HG03442 (cell line): ENCODE results near the gene FAR2.
A peak's percentile ranks its signal among the peaks of the same experiment; 100 is the strongest.
"Not testable (repeated sequence)": the region's sequence is repeated elsewhere in the genome, so short reads cannot be mapped to it uniquely, and the experiment has no call there.

ENCODE experiments used
- ATAC-seq: cut with Tn5 transposase; IDR thresholded peaks from one replicate; pipeline ENCODE4 v1.9.1; 2021; ENCODE audit warnings: mild to moderate bottlenecking, moderate library complexity; ENCODE audit not compliant: unreplicated experiment

Gene FAR2

DNA sequence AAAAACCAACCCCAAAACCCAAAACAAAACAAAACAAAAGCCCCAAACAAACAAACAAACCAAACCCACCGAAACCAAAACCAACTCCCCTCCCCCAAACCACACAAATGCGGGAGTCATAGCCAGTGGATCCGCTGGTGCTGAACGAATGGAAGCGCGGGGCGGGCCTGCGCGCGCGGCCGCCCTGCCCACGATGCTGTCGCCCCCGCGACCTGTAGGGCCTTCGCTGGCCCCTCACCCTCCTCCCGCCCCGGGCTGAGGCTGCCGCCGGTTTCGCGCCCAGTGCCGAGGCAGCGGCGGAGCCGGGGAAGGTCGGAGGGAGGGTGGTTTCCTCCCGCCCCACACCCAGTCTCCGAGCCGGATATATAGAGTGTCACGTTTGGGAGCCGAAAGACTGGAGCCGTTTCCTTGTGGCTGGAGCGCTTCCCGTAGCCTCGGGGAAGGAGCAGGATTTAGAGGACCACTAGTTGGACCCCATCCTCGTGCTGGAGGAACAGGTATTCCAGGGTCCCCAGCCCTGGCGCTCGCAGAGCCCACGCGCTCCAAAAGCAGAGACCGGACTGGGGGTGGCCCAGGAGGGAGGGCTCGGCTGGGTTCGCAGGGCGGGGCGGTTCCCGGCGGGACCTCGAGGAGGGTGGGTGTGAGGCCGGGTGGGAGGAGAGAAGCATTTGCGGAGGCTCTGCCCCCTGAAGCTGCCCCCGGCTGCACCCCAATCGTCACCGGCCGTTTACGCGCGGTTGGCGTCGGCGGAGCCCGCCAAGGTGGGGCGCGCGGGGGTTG, at the start of gene FAR2:
Gene FAR2 (plus strand): TSS at position 368 of the 780 bp plus-strand sequence. CDS start 121,172 bp downstream, outside the sequence.
- ATAC-seq, result peak; percentile 41

DNA sequence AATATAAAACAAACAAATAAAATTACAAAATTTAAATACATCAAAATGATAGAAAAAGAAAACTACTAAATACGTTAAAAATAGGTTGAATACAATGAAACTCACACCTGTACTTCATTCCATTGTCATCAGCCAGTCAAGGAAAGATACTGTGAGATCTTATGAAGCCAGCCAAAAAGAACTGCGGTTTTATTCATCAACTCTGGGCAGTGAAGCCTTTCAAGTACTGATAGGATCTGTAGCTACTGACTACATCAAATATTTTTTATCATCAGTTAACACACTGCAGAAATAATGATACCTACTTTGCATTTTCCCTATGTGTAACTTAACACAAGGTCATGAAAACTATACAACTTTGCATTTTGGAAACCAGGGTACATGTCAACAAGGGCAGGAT, 46.3 kb upstream of the FAR2 start:
- ATAC-seq, result no peak

DNA sequence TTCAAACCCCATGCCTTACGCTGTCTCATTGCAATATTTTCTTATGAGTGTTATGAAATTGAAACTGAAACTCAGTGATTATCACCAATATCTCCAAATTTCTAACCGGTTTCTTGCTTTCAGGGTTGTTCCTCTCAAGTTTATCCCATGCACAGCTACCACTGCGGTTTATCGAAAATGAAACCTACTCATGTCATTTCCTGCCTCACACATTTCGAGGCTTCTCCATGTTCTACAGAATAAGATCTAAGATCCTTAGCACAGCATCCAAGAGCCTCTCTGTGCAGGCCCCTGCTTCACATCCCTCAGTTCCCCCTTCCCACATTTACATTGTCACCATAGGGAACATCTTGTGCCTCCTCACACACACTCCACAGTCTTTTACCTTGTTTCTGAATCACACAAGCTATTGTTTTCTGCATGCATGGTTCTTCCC, 45.5 kb upstream of the FAR2 start:
- peak; percentile 98 for ATAC-seq

DNA sequence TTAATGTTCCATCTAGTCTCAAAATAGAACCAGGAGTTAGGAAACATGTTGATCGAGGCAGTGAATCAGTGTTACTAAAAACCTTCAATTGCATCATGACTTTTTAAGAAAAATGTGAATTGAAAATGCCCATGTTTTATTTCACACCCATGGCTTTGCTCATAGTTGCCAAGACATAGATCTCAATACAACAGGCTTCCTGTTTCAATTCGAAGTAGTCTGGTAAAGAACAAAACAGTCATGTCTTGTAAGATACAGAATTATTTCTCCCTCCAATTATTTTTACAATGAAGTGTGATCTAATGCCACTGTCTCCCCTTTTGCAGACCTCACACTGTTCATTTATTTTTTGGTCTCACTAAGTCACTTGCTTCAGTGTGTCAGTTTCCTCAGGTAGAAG, 44.6 kb upstream of the FAR2 start:
- ATAC-seq, result no peak

DNA sequence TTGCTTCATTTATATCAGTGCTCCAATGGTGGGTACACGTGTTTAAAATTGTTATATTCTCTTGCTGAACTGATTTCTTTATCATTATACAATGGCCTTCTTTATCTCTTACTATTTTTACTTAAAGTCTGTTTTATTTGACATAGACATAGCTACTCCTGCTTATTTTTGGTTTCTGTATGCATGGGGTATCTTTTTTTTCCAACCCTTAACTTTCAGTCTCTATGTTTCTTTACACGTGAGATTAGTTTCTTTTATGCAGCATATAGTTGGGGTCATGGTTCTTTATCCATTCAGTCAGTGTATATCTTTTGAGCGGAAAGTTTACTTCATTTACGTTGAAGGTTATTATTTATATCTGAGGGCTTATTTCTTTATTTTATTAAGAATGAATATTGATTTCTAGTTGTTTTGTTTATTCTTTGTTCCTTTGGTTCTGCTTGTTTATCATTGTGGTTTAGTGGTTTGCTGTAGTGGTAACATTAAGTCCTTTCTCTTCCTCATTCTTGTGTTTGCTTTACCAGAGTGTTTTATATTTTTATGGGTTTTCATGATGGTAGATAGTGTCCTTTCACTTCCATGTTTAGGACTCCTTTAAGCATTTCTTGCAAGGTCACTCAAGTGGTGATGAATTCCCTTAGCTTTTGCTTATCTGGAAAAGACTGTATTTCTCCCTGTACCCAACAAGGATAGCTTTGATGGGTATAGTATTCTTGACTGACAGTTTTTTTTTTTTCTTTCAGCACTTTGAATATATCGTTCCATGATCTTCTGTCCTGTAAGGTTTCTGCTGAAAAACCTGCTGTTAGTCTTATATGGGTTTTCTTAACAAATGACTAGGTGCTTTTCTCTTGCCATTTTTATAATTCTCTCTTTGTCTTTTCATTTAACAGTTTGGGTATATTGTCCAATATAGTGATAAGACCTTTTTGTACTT, 38.3 kb upstream of the FAR2 start:
- peak; percentile 74 for ATAC-seq

DNA sequence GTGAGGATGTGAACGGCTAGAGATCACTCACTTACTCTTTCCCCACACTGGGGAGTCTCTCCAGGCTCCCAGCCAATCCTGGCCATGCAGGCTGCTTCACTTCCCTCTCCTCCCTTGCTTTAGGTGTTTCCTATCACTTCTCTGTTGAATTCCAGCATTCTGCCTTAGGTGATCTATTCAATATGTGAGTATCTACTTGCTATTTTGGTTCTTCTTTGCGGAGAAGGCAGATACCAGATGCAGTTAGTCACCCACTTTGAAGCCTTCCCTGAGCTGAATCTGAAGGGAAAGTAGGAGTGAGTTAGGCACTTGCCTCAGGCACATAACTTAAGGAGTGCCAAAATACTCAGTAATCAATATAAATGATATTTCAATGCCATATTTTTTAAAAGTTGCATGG, 36.0 kb upstream of the FAR2 start:
- ATAC-seq, result no peak

DNA sequence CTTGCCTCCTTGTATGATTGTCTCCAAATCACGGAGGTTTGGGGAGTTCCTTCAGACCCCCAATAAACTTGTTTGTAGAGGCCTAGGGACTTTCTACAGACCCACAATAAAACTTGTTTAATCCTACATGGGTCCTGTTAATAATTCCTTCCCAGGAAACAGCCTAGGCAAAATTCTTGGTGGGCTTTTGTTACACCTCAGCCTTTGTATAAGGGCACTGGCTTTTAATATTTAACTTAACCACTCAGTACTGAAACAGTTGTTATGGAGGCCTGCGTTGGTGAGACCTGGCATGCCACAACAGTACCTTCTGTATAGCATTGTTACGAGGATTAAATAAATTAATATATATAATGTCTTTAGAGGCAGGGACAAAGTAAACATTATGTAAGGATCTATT, 32.7 kb upstream of the FAR2 start:
- no peak for ATAC-seq

DNA sequence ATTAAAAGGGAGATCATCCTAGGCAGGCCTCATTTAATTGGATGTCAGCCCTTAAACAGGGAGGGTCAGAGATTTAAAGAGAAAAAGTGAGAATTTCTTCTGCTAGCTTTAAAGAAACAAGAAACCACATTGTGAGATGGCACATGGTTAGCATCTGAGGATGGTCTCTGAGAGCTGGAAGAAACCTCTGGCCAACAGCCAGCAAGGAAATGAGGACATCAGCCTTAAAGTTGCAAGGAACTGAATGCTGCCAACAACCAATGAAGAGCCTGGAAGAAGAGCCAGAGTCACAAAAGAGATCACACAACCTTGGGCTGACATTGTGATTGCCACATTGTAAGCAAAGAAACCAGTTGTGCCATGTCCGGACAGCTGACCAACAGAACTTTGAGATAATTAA, 17.5 kb upstream of the FAR2 start:
- no peak for ATAC-seq

DNA sequence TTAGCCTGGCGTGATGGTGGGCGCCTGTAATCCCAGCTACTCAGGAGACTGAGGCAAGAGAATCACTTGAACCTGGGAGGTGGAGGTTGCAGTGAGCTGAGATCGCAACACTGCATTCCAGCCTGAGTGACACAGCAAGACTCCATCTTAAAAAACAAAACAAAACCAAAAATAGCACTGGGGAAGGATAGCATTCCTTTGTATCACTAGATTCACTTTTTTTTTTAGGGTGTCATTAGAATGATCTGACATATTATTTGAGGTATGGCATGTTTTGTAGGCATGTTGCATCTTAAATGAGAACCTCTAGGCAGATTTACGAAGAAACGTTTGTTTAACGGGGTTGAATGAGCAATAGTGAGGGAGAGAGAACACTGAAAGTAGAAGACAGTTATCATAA, 16.8 kb upstream of the FAR2 start:
- ATAC-seq, result no peak

DNA sequence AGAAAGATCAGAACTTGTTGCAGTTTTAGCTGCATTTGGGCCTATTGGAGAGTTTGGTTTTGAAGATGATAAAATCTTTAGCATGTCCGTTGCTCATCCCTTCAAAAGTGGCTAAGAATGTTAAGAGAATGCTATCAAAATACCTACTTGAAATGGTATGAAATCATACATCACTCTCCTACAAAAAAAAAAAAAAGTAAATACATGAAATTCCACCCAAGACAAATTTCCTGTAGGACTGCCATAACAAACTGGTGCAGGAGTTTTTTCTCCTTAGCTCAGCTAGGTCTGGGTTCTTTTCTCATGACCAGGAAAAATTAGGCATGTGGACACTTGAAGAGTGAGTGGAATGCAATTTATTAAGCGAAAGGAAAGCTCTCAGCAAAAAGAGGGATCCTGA, 15.9 kb upstream of the FAR2 start:
- ATAC-seq, result no peak

DNA sequence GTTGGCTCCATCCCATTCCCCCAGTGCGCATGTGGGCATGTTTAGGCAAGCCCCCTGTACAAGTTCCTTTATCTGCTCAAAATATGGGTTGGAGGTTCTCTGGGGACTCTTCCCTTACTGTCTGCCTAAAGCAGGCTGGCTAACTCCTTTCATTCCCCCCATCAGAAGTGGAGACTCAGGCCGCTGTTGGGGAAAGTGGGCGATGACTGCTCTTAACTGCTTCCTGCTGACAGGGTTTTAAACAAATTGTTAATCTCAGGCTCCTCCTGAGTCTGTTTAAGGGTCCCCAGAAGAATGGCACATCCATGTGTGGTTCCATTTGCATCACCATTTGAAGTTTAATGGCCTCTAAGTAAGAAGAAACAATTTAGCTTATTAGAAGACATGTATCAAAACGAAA, 15.4 kb upstream of the FAR2 start:
- no peak for ATAC-seq

DNA sequence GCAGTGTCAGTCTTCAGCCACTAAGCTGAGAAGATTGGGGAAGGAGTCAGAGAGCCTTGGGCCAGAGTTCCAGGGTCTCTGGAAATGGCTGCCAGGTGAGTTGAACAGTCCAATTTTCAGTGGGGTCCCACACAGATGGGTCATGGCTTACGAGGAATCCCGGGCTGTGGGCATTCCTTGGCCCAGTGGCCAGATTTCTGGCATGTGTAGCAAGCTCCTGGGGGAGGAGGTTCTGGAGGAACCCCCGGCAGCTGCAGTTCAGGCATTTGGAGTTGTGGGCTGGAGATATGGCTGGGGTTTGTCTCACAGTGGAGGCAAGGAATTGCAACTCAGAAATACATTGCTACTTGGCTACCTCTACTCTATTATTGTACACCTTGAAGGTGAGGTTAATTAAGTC, 10.8 kb upstream of the FAR2 start:
- ATAC-seq, result not testable (repeated sequence)

DNA sequence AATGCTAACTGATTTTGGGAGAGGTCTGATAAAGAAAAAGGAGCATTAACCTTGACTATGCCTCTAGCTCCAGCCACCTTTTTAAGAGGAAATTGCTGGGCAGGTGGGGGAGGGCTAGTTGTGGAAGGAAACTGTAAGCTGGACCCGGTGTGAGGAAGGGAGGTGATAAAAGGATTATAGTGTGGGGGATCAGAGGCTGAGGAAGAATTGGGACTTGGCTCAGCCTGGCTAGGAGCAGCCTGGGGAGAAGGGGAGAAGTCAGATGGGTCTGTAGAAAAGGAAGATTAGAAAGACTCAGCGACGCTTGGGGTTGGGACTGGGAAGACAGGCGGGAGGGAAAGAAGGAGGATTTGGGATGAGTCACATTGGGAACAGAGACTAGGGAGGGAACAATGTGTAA, 10.2 kb upstream of the FAR2 start:
- not testable (repeated sequence) for ATAC-seq

DNA sequence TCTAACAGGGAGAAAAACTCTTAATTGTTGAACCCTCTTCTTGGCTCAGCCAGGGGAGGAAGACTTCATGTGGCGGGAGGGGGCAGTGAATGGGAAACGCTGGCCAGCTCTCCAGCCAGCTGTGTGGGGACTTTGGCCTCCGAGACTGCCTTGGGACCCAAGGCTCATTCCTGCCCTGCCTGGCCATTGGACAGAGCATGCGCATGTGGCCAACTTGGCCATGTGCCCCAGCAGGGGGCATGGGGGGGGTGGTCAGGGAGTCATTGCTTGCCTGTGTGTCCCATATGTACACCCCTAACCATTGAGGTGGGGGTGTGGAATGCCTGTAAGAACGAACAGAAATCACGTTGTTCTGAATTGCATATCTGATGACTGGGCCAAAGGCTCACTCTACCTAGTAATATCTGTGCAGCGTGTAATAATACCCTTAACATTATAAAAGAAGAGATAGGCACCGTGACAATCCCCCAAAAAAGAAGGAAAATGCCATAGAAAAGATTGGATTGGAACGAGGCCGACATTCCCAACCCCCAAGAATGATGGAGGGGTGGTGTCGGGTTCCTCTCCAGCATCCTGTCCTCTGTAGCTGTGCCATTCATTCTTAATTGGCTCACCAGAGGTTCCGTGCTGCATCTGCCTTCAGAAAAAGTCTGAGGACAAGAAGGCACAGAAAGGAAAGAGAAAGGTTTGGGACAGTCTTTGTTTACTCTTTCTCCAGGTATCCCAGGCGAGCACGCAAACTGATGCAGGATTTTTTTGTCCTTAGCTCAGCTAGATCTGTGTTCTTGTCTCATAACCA, 3.5 kb upstream of the FAR2 start:
- no peak for ATAC-seq

DNA sequence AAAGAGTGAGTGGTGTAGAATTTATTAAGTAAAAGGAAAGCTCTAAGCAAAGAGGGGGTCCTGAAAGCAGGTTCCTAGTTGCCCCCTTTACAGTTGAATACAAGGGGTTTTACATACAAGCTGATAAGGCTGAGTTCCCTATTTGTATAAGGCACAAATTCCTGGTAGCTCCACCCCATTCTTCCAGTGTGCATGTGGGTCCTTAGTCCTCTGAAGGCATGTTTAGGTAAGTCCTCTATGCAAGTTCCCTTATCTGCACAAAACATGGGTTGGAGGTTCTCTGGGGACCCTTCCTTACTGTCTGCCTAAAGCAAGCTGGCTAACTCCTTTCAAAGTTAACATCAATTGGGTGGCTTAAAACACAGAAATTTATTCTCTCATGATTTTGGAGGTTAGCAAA, 2.9 kb upstream of the FAR2 start:
- no peak for ATAC-seq

DNA sequence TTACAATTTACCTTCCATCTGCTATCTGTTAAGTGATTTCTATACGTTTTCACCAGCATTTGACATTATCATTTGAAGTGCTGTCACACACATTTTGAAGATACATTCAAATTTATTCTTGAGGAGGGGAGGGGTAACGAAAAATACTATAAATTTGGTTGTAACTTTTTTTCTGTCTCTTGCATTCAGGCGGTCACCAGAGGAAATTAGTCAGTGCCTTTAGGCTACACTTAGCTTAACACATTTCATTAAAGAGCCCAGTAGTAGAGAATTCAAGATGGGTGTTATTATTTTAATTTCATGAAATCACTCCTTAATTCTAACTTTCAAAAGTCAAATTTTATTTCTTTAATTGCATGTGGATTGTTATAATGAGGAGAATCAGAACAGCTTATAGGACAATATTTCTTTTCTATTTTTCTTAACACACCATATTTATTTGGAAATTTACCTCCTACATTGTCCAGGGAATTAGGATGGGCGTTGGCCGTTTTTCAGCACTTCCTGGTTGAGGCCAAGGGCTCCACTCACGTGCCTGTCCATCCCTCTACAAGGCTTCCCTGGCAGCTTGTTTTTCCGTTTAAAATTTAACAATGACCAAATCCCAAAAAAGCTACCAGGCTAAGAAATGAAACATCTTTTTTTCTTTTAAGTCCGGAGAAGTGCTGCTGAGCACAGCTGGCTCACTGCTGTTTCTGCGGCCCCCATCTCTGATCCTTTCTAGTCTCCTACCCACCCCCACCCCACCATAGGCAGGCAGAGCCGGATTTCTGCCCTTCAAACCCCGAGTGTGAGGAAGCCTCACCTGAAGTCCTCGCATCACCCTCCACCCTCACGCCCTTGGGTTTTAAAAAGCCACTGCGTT, 1.1 kb upstream of the FAR2 start:
- no peak for ATAC-seq

DNA sequence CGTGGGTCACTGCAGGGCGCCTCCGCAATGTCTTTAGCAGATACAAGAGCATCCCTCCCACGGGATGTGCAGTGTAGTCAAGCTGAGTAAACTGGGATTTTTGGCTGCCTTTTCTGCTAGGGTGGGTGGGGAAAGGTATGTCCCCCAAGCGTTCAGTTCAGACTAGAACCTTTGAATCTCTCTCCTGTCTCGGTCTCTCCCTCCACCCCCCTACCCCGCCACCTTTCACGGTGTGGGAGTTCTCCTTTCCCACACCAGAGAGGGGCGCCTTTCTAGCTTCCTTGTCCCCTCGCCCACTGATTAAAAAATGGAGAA, 525 bp upstream of the FAR2 start:
- no peak for ATAC-seq

DNA sequence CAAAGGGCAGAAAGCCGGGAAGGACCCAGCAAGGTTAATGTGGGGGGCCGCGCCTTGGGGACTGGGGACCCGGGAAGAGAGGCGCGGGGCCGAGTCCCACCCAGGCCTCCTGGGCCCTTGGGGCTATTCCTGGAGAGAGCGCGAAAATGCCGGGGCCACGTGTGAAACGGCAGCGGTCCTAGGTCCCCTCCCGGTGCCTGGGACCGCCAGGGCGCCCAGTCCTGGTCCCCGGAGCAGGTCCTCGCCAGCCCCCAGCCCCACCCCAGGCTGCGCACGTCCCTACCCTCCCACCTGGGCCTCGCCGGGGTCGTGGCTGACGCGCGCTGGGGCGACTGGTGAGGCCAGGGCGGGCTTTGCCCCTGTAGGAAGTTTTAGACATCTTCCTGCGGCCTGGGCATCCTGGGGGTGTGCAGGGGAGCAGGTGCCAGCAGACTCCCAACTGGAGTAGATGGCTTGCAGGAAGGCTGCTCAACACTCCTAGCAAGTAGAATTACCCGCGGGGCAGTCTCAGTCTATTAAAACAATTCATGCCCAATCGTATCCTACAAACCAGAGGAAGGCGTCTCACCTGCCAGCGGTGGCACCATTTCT, 708 bp downstream of the FAR2 start:
- no peak for ATAC-seq

DNA sequence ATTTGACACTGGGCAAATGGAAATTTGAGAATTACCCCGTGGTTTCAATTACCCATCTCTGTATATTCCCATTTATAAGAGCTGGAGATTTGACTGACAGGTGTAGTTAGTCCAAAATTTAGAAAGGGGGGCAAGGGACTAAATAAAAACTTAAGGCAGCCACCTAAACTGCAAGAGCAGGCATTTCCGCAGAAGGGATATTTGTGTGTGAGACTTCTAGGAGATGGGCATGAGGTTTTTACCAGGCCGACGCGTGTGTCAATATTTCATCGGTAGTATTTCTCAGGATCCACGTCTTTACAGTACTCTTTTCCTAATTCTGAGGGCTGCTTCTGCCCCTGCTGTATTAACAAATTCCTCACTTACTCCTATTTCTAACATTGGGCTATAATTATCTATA, 1.4 kb downstream of the FAR2 start:
- no peak for ATAC-seq
